ENCODE measurements around the gene DIP2B. TPM values are rescaled to one million over a fixed set of nuclear protein-coding genes. Genes with fewer than 3 reads are reported as not detected.

DIP2B gene
- total and polyA plus RNA-seq, 12 donors, result 3.4 to 46.6 (median 25.0) TPM

- no peak overlapping the region for H3K4me3 ChIP-seq
- H3K36me3 ChIP-seq (replicated peaks in 1 of 2), result no peaks in the 10 kb centered on the region
- H3K27me3 ChIP-seq, result no peaks in the 10 kb centered on the region
- no peak overlapping the region for H3K27ac ChIP-seq
- 77 to 82% (median 82%) methylated on average over 7 of the region's 7 CpGs for WGBS, 4 donors
- no peak for TF ChIP-seq CTCF (IDR thresholded peaks at IDR 0.05)
- no peak for TF ChIP-seq POLR2A (IDR thresholded peaks at IDR 0.05)
- no peak for DNase-seq
- intact Hi-C loops (cut with DNase I), result loop anchor here in 1 of 2 donors (10.0 kb wide), 1 partner anchor 48 kb away; no protein-coding TSS in a partner anchor
- peaks cover 10 to 57% of the 10 kb centered on the region in 2 donors for H3K4me1 ChIP-seq (replicated peaks in 1 of 2)
- H3K9me3 ChIP-seq (replicated peaks in 1 of 3), result no peaks in the 10 kb centered on the region
Observed at GRCh38 chr12:50562520-50563433, 58.0 kb downstream of the DIP2B start.

- Histone ChIP-seq H3K27ac (no peak overlapping the region), H3K9me3 (replicated peaks in 1 of 3) (no peaks in the 10 kb centered on the region), H3K27me3 (no peaks in the 10 kb centered on the region), H3K36me3 (replicated peaks in 1 of 2) (no peaks in the 10 kb centered on the region), H3K4me1 (replicated peaks in 1 of 2) (peaks cover 16 to 63% of the 10 kb centered on the region in 2 donors), H3K4me3 (no peak overlapping the region)
- intact Hi-C loops (cut with DNase I), result loop anchor here in 1 of 2 donors (10.0 kb wide), 1 partner anchor 49 kb away; no protein-coding TSS in a partner anchor
- TF ChIP-seq CTCF (IDR thresholded peaks at IDR 0.05) (no peak), POLR2A (IDR thresholded peaks at IDR 0.05) (no peak)
- 97 to 100% (median 100%) methylated on average over 1 of the region's 1 CpG for WGBS, 4 donors
- no peak for DNase-seq
Observed at GRCh38 chr12:50563434-50563787, 58.6 kb downstream of the DIP2B start.

GRCh38 chr12:50564237-50564947 is 59.6 kb downstream of the DIP2B start:
- DNase-seq, result no peak
- no peaks in the 10 kb centered on the region for H3K9me3 ChIP-seq (replicated peaks in 1 of 3)
- H3K36me3 ChIP-seq (replicated peaks in 1 of 2), result no peaks in the 10 kb centered on the region
- H3K4me3 ChIP-seq, result no peak overlapping the region
- intact Hi-C loops (cut with DNase I), result loop anchor here in 1 of 2 donors (10.0 kb wide), 1 partner anchor 50 kb away; no protein-coding TSS in a partner anchor
- TF ChIP-seq CTCF (IDR thresholded peaks at IDR 0.05) (no peak), POLR2A (IDR thresholded peaks at IDR 0.05) (no peak)
- peaks cover 24 to 63% of the 10 kb centered on the region in 2 donors for H3K4me1 ChIP-seq (replicated peaks in 1 of 2)
- no peaks in the 10 kb centered on the region for H3K27me3 ChIP-seq
- peak overlapping the region in 1 of 5 donors; percentile 1 for H3K27ac ChIP-seq
- 53 to 68% (median 63%) methylated on average over 4 of the region's 4 CpGs for WGBS, 4 donors

GRCh38 chr12:50564948-50565297 is 60.1 kb downstream of the DIP2B start:
- Histone ChIP-seq H3K36me3 (replicated peaks in 1 of 2) (no peaks in the 10 kb centered on the region), H3K27ac (peak overlapping the region in 1 of 5 donors; percentile 1), H3K9me3 (replicated peaks in 1 of 3) (no peaks in the 10 kb centered on the region), H3K4me1 (replicated peaks in 1 of 2) (peaks cover 29 to 69% of the 10 kb centered on the region in 2 donors), H3K27me3 (no peaks in the 10 kb centered on the region), H3K4me3 (no peak overlapping the region)
- no peak for TF ChIP-seq CTCF (IDR thresholded peaks at IDR 0.05)
- no peak for TF ChIP-seq POLR2A (IDR thresholded peaks at IDR 0.05)
- 47 to 74% (median 56%) methylated on average over 3 of the region's 3 CpGs for WGBS, 4 donors
- intact Hi-C loops (cut with DNase I), result loop anchor here in 1 of 2 donors (10.0 kb wide), 1 partner anchor 50 kb away; no protein-coding TSS in a partner anchor
- DNase-seq, result no peak

Data from adrenal gland (tissue), 12 donors.